Transverse colon (tissue), 4 donors: ENCODE measurements around the gene PAPOLA. TPM values are rescaled to one million over a fixed set of nuclear protein-coding genes. Genes with fewer than 3 reads are reported as not detected.

ENCODE experiments used
- DNase-seq: peaks from one replicate; pipeline ENCODE4 v3.0.0-alpha.2; 2019
- H3K27ac ChIP-seq, 4 donors: fragments of 200-600 bp; sonication (generic); 2 replicates each; pipeline ENCODE4 v1.5.1; 2016 to 2018; ENCODE audit warnings: inconsistent platforms in 4 of 4
- H3K27me3 ChIP-seq: fragments of 200-600 bp; sonication (generic); 2 replicates; pipeline ENCODE4 v1.5.1; 2017; ENCODE audit warnings: inconsistent platforms
- H3K36me3 ChIP-seq, 4 donors: fragments of 200-600 bp; sonication (generic); 2 replicates each; pipeline ENCODE4 v1.5.1; 2017 to 2019; ENCODE audit warnings: inconsistent platforms in 4 of 4
- H3K4me1 ChIP-seq, 4 donors: fragments of 200-600 bp; sonication (generic); 2 replicates each; pipeline ENCODE4 v1.5.1; 2017 to 2020; ENCODE audit warnings: inconsistent platforms in 4 of 4
- H3K4me3 ChIP-seq, 4 donors: fragments of 200-600 bp; sonication (generic); 1 replicate in 1 of 4; 2 replicates in 3 of 4; pipeline versions ENCODE4 v1.5.1 to v1.6.1; 2017 to 2019; ENCODE audit warnings: inconsistent platforms in 4 of 4
- H3K9me3 ChIP-seq, 2 donors: fragments of 200-600 bp; sonication (generic); 2 replicates each; pipeline ENCODE4 v1.5.1; 2017 to 2019; ENCODE audit warnings: inconsistent platforms in 2 of 2
- CTCF ChIP-seq, 5 experiments: fragments of 200-600 bp in 3 of 5; fragments of 450-650 bp in 2 of 5; sonication (generic) in 3 of 5; IDR thresholded peaks; 1 replicate in 2 of 5; 2 replicates in 3 of 5; pipeline ENCODE4 v1.5.1; 2016 to 2017; ENCODE audit warnings: antibody characterized with exemption in 5 of 5, inconsistent platforms in 3 of 5, mild to moderate bottlenecking in 2 of 5, moderate library complexity in 1 of 5
- EP300 ChIP-seq: sonication (generic); formaldehyde crosslinking; IDR thresholded peaks from one replicate; pipeline ENCODE4 v1.6.1; 2017; ENCODE audit warnings: antibody characterized with exemption, low read depth
- POLR2A ChIP-seq: fragments of 450-650 bp; IDR thresholded peaks from one replicate; pipeline ENCODE4 v1.6.1; 2016; ENCODE audit warnings: antibody characterized with exemption, mild to moderate bottlenecking, moderate library complexity
- POLR2AphosphoS5 ChIP-seq, 3 donors: sonication (generic); formaldehyde crosslinking; IDR thresholded peaks; one replicate each; pipeline ENCODE4 v1.6.1; 2016; ENCODE audit warnings: antibody characterized with exemption in 3 of 3
- WGBS, 2 donors: methylation state at CpG; one replicate each; pipeline ENCODE4 v1.1.5; 2018; ENCODE audit warnings: low coverage in 1 of 2; 5-methylcytosine and 5-hydroxymethylcytosine counted together
- in situ Hi-C, 4 donors: fragments of 200-750 bp; cut with MboI; loops; one replicate each; pipeline versions ENCODE4 v1.15.0 to v1.15.1; 2017; ENCODE audit warnings: low sequenced_read_pairs in 3 of 4, low pct_ligation_motif_present in 1 of 4, low pct_unique_long_range_greater_than_20kb in 1 of 4
- intact Hi-C: fragments of 100-400 bp; cut with DNase I; formaldehyde crosslinking; loops from one replicate; pipeline ENCODE4 v1.15.1; 2023; ENCODE audit warnings: low total_unique reads
- total RNA-seq, 4 donors: library from RNA; depleted of rRNA; stranded (reverse); fragments of >200 nt; gene quantifications; one replicate each; pipeline ENCODE4 v1.1.0, GENCODE V29; 2016

The PAPOLA gene
- total RNA-seq, 4 donors from 2014 or later, result 166 to 231 (median 193) TPM

DNA sequence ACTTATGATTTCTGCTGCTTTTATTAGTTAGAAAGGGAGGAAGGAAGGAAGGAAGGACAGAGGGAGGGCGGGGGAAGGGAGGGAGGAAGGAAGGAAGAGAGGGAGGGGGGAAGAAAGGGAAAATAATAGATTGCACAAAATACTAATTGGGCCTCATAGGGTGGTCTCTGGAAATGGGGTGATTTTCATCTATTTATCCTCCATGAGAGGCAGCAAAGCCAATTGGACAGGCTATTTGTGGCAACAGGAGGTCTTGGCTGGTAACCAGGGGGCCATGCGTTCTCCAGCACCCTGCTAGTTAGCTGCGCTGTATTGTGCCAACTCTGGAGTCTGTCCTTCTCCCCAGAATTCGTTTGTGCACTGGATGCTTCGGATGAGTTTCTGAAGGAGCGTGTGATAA lies 24.1 kb upstream of the PAPOLA start:
- DNase-seq, result no peak
- WGBS, 2 donors, result 71 to 82% methylated on average over 1 to 6 of the region's 6 CpGs
- Histone ChIP-seq H3K9me3 (no peaks in the 10 kb centered on the region), H3K4me3 (no peak overlapping the region), H3K4me1 (no peaks in the 10 kb centered on the region), H3K27ac (no peak overlapping the region), H3K27me3 (no peaks in the 10 kb centered on the region), H3K36me3 (no peaks in the 10 kb centered on the region)
- intact Hi-C loops (no loop called here), in situ Hi-C loops (no loop called here)
- TF ChIP-seq CTCF (IDR thresholded peaks at IDR 0.05), result no peak
- TF ChIP-seq EP300, result no peak
- TF ChIP-seq POLR2A, result no peak
- no peak for TF ChIP-seq POLR2AphosphoS5 (IDR thresholded peaks at IDR 0.05)

DNA sequence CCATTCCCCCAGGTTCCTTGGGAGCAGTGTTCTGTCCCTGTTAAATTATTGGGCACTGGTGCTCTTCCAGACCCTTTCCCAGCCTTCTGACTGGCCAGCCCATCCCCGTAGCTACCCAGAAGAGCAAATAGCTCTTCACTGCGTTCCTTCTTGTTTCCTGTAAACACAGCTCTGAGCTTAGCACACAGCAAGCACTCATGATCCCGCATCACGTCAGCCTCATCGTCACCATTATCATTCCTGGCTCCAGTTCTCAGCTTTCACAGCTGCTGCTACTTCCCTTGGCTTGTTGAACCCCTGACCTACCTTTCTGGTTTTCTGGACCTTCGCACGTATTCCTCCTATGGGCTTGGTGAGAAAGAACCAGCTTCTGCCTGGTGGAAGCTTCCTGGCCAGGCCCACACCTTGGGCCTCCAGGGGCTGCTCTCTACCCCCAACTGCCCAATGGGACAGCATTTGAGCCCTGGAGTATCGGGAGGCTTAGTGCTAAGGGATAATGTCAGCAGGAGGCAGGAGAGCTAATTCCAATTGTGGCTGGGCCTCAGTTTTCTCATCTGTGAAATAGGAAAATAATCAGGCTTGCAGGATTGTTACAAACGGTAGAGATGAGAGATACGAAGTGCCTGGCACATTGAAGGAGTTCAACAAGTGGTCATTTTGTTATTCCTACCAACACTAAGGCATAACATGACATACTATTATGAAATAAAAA lies 22.6 kb upstream of the PAPOLA start:
- Histone ChIP-seq H3K9me3 (no peaks in the 10 kb centered on the region), H3K4me1 (no peaks in the 10 kb centered on the region), H3K4me3 (no peak overlapping the region), H3K36me3 (no peaks in the 10 kb centered on the region), H3K27me3 (no peaks in the 10 kb centered on the region), H3K27ac (no peak overlapping the region)
- in situ Hi-C loops, result no loop called here
- 84 to 95% methylated on average over 9 to 10 of the region's 10 CpGs for WGBS, 2 donors
- no peak for DNase-seq
- no peak for TF ChIP-seq EP300
- no peak for TF ChIP-seq CTCF (IDR thresholded peaks at IDR 0.05)
- TF ChIP-seq POLR2AphosphoS5 (IDR thresholded peaks at IDR 0.05), result no peak
- TF ChIP-seq POLR2A, result no peak
- intact Hi-C loops, result no loop called here

DNA sequence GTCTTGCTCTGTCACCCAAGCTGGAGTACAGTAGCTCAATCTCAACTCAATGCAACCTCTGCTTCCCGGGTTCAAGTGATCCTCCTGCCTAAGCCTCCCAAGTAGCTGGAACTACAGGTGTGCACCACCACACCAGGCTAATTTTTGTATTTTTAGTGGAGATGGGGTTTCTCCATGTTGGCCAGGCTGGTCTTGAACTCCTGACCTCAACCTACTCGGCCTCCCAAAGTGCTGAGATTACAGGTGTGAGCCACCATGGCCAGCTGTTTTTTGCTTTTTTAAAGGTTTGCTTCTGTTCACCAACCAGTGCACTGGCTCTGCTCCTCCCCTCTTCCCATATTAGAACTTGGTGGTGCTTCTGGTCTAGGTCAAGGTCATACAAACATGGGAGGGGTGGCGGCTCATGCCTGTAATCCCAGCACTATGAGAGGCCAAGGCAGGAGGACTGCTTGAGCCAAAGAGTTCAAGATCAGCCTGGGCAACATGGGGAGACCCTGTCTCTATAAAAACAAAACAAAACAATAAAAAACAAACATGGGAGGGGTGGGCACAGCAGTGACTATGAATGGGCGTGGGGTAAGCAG lies 20.4 kb upstream of the PAPOLA start:
- Histone ChIP-seq H3K27me3 (no peaks in the 10 kb centered on the region), H3K9me3 (no peaks in the 10 kb centered on the region), H3K4me3 (no peak overlapping the region), H3K27ac (no peak overlapping the region), H3K36me3 (no peaks in the 10 kb centered on the region), H3K4me1 (no peaks in the 10 kb centered on the region)
- WGBS, 2 donors, result 40 to 74% methylated on average over 1 to 4 of the region's 4 CpGs
- intact Hi-C loops, result no loop called here
- in situ Hi-C loops, result no loop called here
- no peak for TF ChIP-seq POLR2AphosphoS5 (IDR thresholded peaks at IDR 0.05)
- no peak for TF ChIP-seq EP300
- TF ChIP-seq CTCF (IDR thresholded peaks at IDR 0.05), result no peak
- no peak for TF ChIP-seq POLR2A
- no peak for DNase-seq

- 75 to 85% methylated on average over 8 to 10 of the region's 10 CpGs for WGBS, 2 donors
- H3K27ac ChIP-seq, result no peak overlapping the region
- TF ChIP-seq POLR2AphosphoS5 (IDR thresholded peaks at IDR 0.05), result no peak
- TF ChIP-seq CTCF (IDR thresholded peaks at IDR 0.05), result no peak
- TF ChIP-seq POLR2A, result no peak
- TF ChIP-seq EP300, result no peak
- intact Hi-C loops, result no loop called here
- in situ Hi-C loops, result no loop called here
- no peaks in the 10 kb centered on the region for H3K9me3 ChIP-seq
- no peaks in the 10 kb centered on the region for H3K36me3 ChIP-seq
- no peaks in the 10 kb centered on the region for H3K4me1 ChIP-seq
- no peaks in the 10 kb centered on the region for H3K27me3 ChIP-seq
- no peak overlapping the region for H3K4me3 ChIP-seq
- DNase-seq, result no peak
Measured at GRCh38 chr14:96482986-96483385, 19.2 kb upstream of the PAPOLA start.
